ENCODE results near the gene SAPCD1.
"Not testable (repeated sequence)": the region's sequence is repeated elsewhere in the genome, so short reads cannot be mapped to it uniquely, and the experiment has no call there.

SAPCD1 gene

DNA sequence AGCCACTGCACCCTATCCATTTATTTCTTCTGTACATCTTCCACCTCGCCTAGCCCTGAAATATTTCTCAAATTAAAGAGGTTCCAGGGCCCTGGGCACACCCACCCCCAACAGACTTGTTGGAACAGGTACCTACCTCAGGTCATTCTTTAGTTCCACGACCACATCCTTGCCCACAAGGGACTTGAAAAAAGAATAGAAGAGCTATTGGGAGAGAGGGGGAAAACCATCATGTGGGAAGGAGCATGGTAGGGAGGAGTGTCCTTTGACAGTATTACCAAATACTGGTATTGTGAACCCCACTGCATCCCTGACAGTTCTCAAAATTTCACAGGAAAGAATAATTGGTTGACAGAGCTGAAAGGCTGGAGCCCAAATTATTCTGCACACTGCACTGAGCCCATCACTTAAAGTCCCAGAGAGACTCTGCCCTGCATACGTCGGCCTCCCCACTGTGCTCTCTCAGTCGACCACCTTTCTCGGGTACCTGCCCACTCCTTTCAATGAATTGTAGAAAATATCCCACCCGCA is 43.5 kb downstream of the SAPCD1 start:
- no peak for DNase-seq

DNA sequence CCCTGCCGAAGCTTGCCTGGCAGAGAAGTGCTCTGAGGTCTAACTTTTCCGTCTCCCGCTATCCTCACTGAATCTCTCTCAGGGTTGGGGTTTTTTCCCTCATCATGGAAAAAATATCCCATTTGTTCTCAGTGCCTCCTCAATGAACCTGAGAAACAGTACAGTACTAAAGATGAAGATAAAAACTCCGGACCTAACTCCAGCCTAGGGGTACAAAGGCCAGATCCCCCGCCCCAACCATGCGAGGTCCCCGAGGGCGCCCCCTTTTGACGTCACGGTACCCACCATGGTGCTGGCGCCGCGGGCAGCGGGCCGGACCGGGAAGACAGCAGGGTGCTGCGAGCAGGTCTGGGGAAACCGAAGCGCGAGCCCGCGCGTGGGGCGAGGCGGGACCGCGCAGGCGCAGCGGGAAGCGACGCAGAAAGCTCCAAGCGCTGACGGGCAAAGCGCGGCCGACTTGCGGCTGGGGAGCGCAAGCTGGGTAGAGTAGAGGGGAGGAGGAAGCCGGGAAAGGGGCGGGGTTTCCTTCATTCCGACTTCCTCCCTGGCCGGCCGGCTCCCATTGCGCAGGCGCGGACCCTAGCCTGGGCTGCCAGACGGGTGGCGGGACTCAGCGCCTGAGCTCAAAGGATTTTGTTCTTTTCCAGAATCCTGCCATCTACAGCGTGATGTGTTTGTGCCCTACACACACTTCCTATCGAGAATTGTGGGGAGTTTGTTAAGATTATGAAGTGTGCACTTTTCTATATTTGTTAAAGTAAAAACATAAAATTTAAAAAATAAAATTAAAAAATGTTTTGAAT is 44.2 kb downstream of the SAPCD1 start, which contains the start of gene LSM2:
TSS of gene LSM2 (minus strand) at position 497 of the 803 bp plus-strand sequence. CDS start at position 288, 209 bp downstream.
- peak; percentile 99 for DNase-seq

DNA sequence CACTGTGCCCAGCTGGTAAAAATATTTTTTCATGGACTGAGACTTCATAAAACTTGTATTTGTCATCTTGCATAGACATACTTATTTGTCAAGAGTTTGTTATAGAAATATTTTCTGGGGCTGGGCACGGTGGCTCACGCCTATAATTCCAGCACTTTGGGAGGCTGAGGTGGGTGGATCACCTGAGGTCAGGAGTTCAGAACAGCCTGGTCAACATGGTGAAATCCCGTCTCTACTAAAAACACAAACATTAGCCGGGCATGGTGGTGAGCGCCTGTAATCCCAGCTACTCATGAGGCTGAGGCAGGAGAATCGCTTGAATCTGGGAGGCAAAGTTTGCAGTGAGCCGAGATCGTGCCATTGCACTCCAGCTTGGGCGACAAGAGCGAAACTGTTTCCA is 46.1 kb downstream of the SAPCD1 start:
- DNase-seq: not testable (repeated sequence)

DNA sequence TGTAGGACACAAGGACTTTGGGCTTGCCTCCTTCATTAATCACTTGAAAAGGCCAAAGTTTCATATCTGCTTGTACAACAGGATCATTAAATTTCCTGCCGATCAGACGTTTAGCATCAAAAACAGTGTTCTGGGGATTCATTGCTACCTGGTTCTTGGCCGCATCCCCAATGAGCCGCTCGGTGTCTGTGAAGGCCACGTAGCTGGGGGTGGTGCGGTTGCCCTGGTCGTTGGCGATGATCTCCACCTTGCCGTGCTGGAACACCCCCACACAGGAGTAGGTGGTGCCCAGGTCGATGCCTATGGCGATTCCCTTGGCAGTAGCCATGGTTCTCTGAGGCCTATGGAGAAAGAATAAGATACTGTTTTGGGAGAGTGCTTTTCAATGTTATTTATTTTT is 49.2 kb downstream of the SAPCD1 start:
- no peak for DNase-seq

DNA sequence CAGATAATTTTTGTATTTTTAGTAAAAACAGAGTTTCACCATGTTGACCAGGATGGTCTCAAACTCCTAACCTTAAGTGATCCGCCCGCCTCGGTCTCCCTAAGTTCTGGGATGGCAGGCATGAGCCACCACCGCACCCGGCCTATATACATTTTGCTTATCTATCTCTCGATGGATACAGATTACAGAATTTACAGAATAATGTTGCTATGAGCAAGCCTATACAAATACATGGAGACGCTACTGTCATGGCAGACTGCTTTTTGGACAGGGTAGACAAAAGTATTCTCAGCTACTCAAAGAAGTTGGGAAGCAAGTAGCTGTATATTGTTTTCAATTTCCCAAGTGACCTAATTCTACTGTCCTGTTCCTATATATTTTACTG is 51.0 kb downstream of the SAPCD1 start:
- no peak for DNase-seq

All from CD4-positive, alpha-beta T cell treated with Interleukin-6 for 4 hours (primary cell).